Neuron (in vitro differentiated cells): Measurements from ENCODE around the gene RSRP1.
"Not testable (repeated sequence)": the region's sequence is repeated elsewhere in the genome, so short reads cannot be mapped to it uniquely, and the experiment has no call there.

Experiments used
- H2AFZ ChIP-seq: one replicate; pipeline ENCODE4 v1.6.1; 2013; ENCODE audit warnings: low read depth, mild to moderate bottlenecking, inconsistent platforms, low read length, moderate library complexity
- H3K27me3 ChIP-seq: one replicate; pipeline ENCODE4 v1.6.1; 2013; ENCODE audit warnings: low read length; ENCODE audit not compliant: insufficient read depth
- H3K36me3 ChIP-seq: one replicate; pipeline ENCODE4 v1.6.1; 2013; ENCODE audit warnings: low read length; ENCODE audit not compliant: insufficient read depth
- H3K4me1 ChIP-seq: one replicate; pipeline ENCODE4 v1.6.1; 2013; ENCODE audit warnings: low read length; ENCODE audit not compliant: insufficient read depth
- H3K4me3 ChIP-seq: 2 replicates; pipeline ENCODE4 v1.5.1; 2013; ENCODE audit warnings: mild to moderate bottlenecking, low read length, moderate library complexity
- H3K9me3 ChIP-seq: one replicate; pipeline ENCODE4 v1.6.1; 2013; ENCODE audit warnings: low read length

RSRP1 gene

DNA sequence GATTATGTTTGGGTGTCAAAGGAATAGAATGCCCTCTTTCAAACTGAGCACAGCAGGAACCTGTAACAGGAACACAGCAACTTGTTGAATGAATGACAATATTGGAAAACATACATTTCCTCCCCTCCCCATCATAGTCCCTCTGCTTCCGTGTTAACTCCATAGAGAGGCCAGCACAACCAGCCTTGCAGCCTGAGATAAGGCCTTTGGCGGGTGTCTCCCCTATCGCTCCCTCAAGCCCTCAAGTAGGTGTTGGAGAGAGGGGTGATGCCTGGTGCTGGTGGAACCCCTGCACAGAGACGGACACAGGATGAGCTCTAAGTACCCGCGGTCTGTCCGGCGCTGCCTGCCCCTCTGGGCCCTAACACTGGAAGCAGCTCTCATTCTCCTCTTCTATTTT lies 25.0 kb upstream of the RSRP1 start, which contains the start of gene RHD:
RHD (plus strand) TSS at position 272 of the 400 bp plus-strand sequence; CDS start at position 311, 39 bp downstream.
- not testable (repeated sequence) for H2AFZ ChIP-seq, H3K27me3 ChIP-seq, H3K36me3 ChIP-seq, H3K4me3 ChIP-seq, H3K9me3 ChIP-seq, H3K4me1 ChIP-seq

DNA sequence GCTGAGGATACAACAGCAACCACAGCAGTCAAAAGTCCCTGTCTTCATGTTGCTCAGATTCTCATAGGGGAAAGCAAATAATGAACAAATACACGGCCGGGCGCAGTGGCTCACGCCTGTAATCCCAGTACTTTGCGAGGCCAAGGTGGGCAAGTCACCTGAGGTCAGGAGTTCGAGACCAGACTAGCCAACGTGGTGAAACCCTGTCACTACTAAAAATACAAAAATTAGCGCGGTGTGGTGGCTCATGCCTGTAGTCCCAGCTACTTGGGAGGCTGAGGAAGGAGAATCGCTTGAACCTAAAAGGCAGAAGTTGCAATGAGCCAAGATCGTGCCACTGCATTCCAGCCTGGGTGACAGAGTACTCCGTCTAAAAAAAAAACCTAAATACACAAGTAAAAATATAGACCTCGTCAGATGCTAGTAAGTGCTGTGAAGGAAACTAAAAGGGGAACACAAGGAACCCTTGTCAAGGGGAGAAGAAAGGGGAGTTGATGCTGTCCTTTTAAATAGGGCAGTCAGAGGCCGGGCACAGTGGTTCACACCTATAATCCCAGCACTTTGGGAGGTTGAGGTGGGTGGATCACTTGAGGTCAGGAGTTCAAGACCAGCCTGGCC lies 21.0 kb upstream of the RSRP1 start:
- not testable (repeated sequence) for H3K27me3 ChIP-seq, H3K36me3 ChIP-seq, H3K9me3 ChIP-seq, H3K4me1 ChIP-seq
- Histone ChIP-seq H2AFZ (peak overlapping the region; percentile 46), H3K4me3 (peak overlapping the region; percentile 35)

DNA sequence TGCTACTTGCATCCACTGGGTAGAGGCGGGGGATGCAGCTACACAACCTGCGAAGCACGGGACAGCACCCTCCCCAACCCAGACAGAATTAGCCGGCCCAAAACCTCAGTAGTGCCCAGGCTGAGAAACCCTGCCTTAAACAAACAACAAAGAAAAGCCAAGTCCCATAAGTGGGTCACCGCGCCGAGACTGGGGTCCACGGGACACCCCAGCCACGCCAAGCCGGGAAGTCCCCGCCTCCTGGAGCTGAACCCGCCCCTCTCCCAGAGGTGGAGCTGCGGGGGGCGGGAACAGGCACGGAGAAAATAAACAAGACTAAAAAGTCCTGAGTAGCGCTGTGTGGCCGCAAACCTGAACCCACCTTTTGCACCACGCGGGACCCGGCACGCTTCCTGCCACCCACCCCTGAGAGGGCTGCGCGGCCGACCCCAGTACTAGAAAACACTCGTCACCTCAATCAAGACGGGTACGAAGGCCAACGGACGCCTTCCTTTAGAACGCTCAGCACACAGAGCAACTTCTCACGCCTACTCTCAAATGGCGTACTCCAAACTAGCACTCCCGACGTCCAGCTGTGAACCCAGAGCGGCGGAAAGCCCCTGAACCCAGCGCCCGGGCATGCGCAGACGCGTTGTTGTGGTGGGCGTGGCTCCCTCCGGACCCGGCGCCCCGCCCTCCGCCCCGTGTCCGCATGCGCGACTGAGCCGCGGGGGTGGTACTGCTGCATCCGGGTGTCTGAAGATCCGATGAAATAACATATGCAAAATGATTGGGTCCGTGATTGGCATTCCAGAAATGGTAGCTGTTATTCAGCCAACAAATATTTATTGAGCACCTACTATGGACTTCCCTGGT lies 20.3 kb upstream of the RSRP1 start:
- H3K9me3 ChIP-seq, H3K36me3 ChIP-seq, H3K27me3 ChIP-seq, H3K4me1 ChIP-seq: not testable (repeated sequence)
- Histone ChIP-seq H3K4me3 (peak overlapping the region; percentile 55), H2AFZ (peak overlapping the region; percentile 46)

DNA sequence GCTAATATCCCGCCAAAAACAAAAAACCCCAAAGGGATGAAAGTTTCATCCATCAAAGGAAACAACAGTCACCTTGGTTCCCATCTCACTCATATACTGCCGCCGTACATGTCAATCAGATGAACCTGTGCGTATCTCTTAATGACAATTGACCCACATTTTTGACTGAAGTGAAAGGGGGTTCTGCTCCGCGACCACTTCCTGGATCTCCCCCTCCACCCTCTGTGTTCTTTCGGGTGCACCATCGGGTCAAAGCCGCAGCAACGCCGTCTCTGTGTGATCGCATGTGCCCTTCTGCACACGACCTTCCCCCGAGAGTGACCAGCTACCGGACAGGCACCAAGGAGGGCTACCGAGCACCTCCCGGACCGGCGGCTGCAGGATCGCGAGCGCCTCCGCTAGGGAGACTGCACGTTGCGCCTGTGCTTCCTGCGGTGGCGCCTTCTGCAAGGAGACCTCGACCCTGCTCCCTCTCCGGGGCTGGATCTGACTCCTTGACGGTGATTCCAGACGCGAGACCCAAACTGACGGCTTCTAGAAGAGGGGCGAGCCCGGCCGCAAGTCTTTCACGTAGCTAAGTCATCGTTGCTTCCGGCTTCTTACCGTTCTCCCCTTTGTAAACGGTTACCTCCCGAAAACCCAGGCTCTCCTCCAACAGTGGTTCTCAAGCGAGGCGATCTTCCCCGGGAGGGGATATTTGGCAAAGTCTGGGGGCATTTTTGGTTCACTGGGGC lies 19.5 kb upstream of the RSRP1 start:
- not testable (repeated sequence) for H3K4me1 ChIP-seq, H3K27me3 ChIP-seq, H3K36me3 ChIP-seq, H3K9me3 ChIP-seq, H2AFZ ChIP-seq
- peak overlapping the region; percentile 64 for H3K4me3 ChIP-seq

DNA sequence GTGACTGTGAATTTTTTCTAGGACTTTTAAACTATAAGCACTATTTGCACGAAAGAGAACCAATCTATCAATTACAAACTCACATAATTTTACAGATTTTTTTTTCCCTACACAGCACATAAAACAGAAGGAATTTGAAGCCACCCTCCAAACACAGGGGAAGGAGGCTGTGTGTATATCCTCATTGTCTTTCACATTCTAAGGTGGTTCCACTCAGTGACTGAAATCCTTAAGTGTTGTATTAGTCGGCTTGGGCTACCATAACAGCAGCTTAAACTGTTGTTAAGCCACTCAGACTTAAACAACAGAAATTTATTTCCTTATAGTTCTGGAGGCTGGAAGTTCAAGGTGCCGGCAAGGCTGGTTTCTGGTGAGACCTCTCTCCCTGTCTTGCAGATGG lies 13.1 kb upstream of the RSRP1 start:
- H2AFZ ChIP-seq, H3K9me3 ChIP-seq, H3K27me3 ChIP-seq, H3K4me3 ChIP-seq, H3K36me3 ChIP-seq, H3K4me1 ChIP-seq: not testable (repeated sequence)

DNA sequence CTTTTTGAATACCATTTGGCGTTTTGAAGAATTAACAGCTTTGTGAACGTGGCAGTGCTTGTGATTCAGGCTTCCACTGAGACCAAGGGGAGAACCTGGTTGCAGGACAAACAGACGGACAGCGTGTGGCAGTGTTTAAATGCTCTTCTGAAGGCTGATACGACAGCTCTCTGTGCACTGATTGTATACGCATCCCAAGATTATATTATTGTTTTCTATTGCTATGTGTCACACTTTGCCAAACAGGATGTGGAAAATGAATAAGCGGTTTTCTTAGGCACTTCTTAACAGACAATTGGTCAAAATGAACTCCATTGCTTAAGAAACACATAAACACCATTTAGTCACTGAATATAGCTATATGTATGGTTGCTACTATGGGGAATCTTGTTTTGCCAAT lies 12.6 kb upstream of the RSRP1 start:
- H3K4me3 ChIP-seq, H3K27me3 ChIP-seq, H3K36me3 ChIP-seq, H3K9me3 ChIP-seq, H3K4me1 ChIP-seq, H2AFZ ChIP-seq: not testable (repeated sequence)

DNA sequence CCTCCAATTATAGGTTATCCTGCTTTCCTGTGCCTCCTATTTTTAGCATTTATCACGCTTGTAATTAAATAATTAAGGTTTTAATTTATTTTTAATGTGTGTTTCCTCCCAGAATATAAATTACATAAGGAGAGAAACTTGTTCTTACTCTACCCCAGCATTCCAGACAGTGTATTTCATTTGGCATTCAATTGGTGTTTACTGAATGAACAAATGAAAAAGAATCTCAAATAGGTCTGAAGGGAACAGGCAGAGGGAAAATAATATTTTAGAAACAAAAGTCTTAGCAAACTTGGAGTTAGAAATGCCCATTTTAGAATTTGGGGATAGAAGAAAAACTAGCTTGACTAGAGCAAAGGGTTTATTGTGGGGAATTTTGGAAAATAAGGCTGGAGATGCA lies 9.9 kb upstream of the RSRP1 start:
- H2AFZ ChIP-seq = no peak overlapping the region
- peaks cover 3% of the 10 kb centered on the region for H3K4me1 ChIP-seq
- no peak overlapping the region for H3K4me3 ChIP-seq
- no peaks in the 10 kb centered on the region for H3K27me3 ChIP-seq
- H3K9me3 ChIP-seq = no peaks in the 10 kb centered on the region
- H3K36me3 ChIP-seq = no peaks in the 10 kb centered on the region

DNA sequence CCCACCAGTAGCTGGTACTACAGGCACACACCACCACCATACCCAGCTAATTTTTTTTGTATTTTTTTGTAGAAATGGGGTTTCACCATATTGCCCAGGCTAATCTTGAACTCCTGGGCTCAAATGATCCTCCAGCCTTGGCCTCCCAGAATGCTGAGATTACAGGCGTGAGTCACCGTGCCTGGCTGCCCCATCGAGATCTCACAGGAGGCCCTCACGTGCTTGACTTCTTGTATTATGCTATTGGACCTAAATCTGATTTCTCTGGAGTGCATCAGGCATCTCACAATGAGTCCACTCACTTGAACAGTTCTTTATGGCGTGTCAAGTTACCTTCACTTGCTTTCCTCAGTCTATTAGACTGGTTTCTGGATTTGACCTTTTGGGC lies 9.3 kb upstream of the RSRP1 start:
- no peak overlapping the region for H3K4me3 ChIP-seq
- H3K27me3 ChIP-seq = no peaks in the 10 kb centered on the region
- H3K9me3 ChIP-seq = no peaks in the 10 kb centered on the region
- no peaks in the 10 kb centered on the region for H3K36me3 ChIP-seq
- H2AFZ ChIP-seq = no peak overlapping the region
- peaks cover 3% of the 10 kb centered on the region for H3K4me1 ChIP-seq

DNA sequence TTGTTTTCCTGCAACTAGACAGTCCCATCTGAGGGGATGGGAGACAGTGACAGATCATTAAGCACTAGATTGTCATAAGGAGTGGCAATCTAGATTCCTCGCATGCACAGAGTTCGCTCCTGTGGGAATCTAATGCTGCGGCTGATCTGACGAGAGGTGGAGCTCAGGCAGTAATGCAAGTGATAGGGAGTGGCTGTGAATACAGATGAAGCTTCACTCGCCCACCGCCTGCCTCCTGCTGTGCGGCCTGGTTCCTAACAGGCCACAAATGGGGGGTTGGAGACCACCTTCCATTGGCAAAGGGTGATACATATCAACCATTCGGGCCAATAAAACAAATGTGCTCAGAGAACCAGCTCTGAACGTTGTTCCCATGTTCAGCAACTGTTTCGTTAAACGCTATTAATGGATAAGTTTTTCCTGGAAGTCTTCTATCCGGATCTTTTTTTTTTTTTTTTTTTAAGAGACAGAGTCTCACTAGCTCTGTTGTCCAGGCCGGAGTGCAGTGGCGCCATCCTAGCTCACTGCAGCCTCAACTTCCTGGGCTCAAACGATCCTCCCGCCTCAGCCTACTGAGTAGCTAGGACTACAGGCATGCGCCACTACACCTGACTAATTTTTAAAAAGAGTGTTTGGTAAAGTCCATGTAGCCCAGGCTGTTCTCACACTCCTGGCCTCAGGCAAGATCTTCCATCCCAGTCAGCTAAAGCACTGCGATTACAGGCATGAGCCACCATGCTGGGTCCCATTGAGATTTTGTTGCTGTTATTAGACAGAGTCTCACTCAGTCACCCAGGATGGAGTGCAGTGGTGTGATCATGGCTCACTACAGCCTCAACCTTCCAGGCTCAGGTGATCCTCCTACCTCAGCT lies 8.7 kb upstream of the RSRP1 start:
- no peaks in the 10 kb centered on the region for H3K9me3 ChIP-seq
- H2AFZ ChIP-seq = no peak overlapping the region
- peaks cover 3% of the 10 kb centered on the region for H3K4me1 ChIP-seq
- no peak overlapping the region for H3K4me3 ChIP-seq
- no peaks in the 10 kb centered on the region for H3K36me3 ChIP-seq
- no peaks in the 10 kb centered on the region for H3K27me3 ChIP-seq

DNA sequence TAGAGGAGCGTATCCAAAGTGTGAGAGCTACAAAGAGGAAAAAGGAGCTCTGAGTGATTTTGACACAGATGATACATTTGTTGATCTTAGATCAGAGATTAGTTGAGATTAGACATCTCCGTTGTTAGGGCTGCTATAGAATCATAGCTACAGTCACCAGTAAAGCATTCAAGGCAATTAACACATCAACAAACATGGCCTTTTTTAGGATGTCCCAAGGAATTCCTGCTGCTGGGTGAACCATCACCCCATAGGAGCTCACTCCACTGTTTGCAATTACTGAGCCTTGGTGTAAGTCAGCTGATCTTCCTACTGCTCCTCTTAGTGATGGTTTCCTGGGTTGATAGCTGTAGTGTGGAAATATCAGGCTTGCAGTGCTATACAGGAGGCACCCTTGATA lies 6.7 kb upstream of the RSRP1 start:
- no peaks in the 10 kb centered on the region for H3K36me3 ChIP-seq
- H3K4me1 ChIP-seq = peaks cover 3% of the 10 kb centered on the region
- H3K4me3 ChIP-seq = no peak overlapping the region

DNA sequence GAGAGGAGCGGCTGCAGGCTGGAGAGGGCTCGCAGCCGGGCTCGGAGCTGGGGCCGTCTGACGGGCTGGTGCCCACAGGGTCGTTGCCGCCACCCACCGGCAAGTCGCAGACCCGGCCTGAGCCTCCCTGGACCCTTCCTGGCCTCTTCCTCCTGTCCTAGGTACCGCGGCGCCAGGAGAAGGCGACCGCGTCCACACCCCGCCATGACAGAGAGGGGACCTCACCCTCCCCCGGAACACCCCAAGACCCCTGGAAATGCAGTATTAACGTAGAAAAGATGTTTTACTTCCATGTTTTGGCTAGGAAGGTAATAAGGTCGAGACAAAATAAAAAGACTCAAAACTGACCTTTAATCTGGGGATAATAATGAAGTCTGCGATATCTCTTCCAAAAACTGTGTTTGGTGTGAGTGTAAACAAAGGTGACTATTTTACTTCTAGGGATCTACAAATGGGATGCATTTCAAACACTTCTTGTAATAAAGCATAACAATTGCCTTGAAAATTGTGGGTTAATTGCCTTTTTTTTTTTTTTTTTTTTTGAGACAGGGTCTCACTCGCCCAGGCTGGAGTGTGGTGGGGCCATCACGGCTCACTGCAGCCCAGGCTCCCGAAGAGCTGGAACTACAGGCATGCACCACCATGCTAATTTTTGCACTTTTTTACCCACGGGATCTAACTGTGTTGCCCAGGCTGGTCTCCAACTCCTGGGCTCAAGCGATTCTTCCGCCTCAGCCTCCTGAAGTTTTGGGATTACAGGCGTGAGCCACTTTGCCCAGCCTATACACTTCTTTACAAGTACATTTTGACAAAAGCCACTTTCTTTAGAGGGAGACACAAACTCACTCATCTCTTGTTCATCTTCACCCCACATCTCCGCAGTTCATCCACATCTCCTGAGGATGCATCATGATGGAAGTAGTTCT lies 838 bp upstream of the RSRP1 start:
- Histone ChIP-seq H3K27me3 (no peaks in the 10 kb centered on the region), H2AFZ (peak overlapping the region; percentile 68), H3K4me1 (peaks cover 20% of the 10 kb centered on the region), H3K9me3 (no peaks in the 10 kb centered on the region), H3K36me3 (peaks cover 24% of the 10 kb centered on the region), H3K4me3 (peak overlapping the region; percentile 69)

More for the DNA sequence above, 6.7 kb upstream of the RSRP1 start:
- H3K9me3 ChIP-seq = no peaks in the 10 kb centered on the region
- no peaks in the 10 kb centered on the region for H3K27me3 ChIP-seq
- H2AFZ ChIP-seq = no peak overlapping the region

DNA sequence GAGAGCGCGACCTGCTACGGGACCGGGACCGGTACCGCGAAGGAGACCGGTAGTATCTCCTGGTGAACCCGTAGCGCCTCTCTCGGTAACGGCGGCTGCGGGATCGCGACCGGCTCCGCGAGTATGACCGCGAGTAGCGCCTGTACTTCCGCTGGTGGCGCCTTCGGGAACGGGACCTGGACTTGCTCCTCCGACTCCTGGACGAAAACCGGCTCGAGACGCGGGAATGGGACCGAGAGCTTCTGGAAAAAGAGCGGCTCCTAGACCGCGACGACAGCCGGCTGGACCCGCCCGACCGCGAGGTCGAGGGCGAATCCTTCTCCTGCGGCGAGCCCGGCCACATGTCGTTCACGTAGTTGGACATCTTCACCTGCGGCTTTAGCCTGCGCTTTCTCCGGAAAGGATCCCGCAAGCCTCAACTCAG lies 642 bp downstream of the RSRP1 start:
- Histone ChIP-seq H2AFZ (no peak overlapping the region), H3K27me3 (no peaks in the 10 kb centered on the region), H3K9me3 (no peaks in the 10 kb centered on the region), H3K4me1 (peaks cover 20% of the 10 kb centered on the region), H3K36me3 (peaks cover 39% of the 10 kb centered on the region), H3K4me3 (peak overlapping the region; percentile 69)
